GM12878 (cell line): Measurements from ENCODE around the gene TTLL12. TPM values are rescaled to one million over a fixed set of nuclear protein-coding genes. Genes with fewer than 3 reads are reported as not detected.

Source experiments
- ATAC-seq: fragments of 200-7000 bp; cut with Tn5 transposase; 3 replicates; pipeline ENCODE4 v1.9.1; 2020; ENCODE audit warnings: mild to moderate bottlenecking, moderate library complexity
- BruUV-seq: library from RNA; stranded (reverse); fragments of 400-500 nt; replicated peaks from 2 replicates; lab custom pipeline; 2021; lab: Mats Ljungman, UMichigan
- CTCF ChIA-PET: fragments of 300-600 bp; sonication (Branson Sonifier 250); formaldehyde crosslinking; extraction: SDS; loops from one replicate; lab custom pipeline; 2021; ENCODE audit warnings: inconsistent platforms; lab: Yijun Ruan, JAX
- POLR2A ChIA-PET: fragments of 350-600 bp; formaldehyde crosslinking; extraction: SDS; loops from one replicate; lab custom pipeline; 2021; ENCODE audit warnings: inconsistent platforms; lab: Charles Lee
- RAD21 ChIA-PET: fragments of 300-600 bp; sonication (Branson Sonifier 250); formaldehyde crosslinking; loops from one replicate; lab custom pipeline; 2023; ENCODE audit warnings: antibody characterized with exemption; ENCODE audit not compliant: unreplicated experiment; lab: Charles Lee
- SMC1A ChIA-PET: fragments of 300-600 bp; sonication (Branson Sonifier 250); formaldehyde crosslinking; loops from one replicate; lab custom pipeline; 2023; ENCODE audit not compliant: unreplicated experiment, uncharacterized antibody; lab: Charles Lee
- DNase-seq: peaks from one replicate; pipeline ENCODE4 v3.0.0-alpha.2; 2011; ENCODE audit warnings: low read depth, low spot score
- FAIRE-seq: peaks from 3 replicates; lab custom pipeline; 2011; peaks lifted over from hg19 to GRCh38; lab: Jason Lieb, UNC
- H2AFZ ChIP-seq: 2 replicates; pipeline ENCODE4 v1.6.0; 2011; ENCODE audit warnings: low read depth, low read length, control low read depth; ENCODE audit not compliant: control insufficient read depth
- H3K27ac ChIP-seq: 2 replicates; pipeline ENCODE4 v1.5.1; 2011; ENCODE audit warnings: control low read depth; ENCODE audit not compliant: control insufficient read depth, insufficient read depth
- H3K27me3 ChIP-seq, 2 experiments: replicated peaks in 1 of 2; 2 replicates each; pipeline versions ENCODE4 v1.6.0 to v1.6.1; 2011; ENCODE audit warnings: low read length in 1 of 2; ENCODE audit not compliant: control insufficient read depth in 2 of 2, insufficient read depth in 2 of 2
- H3K36me3 ChIP-seq, 2 experiments: 2 replicates each; pipeline ENCODE4 v1.5.1; 2011; ENCODE audit warnings: low read length in 1 of 2; ENCODE audit not compliant: control insufficient read depth in 2 of 2, insufficient read depth in 2 of 2
- H3K4me1 ChIP-seq: 2 replicates; pipeline ENCODE4 v1.6.1; 2011; ENCODE audit warnings: mild to moderate bottlenecking, low read length, moderate library complexity, mixed read lengths; ENCODE audit not compliant: control insufficient read depth, insufficient read depth
- H3K4me2 ChIP-seq: 2 replicates; pipeline ENCODE4 v1.6.0; 2011; ENCODE audit warnings: control low read depth; ENCODE audit not compliant: control insufficient read depth, insufficient read depth
- H3K4me3 ChIP-seq: fragments of 200-600 bp; sonication (generic); 2 replicates; pipeline ENCODE4 v1.5.1; 2016
- H3K79me2 ChIP-seq: 2 replicates; pipeline ENCODE4 v1.6.0; 2011; ENCODE audit warnings: low read length; ENCODE audit not compliant: control insufficient read depth, insufficient read depth
- H3K9ac ChIP-seq: 2 replicates; pipeline ENCODE4 v1.8.0; 2011; ENCODE audit warnings: low read length, control low read depth, mixed read lengths; ENCODE audit not compliant: control insufficient read depth, insufficient read depth
- H3K9me3 ChIP-seq: replicated peaks from 3 replicates; pipeline ENCODE4 v1.5.1; 2011; ENCODE audit warnings: mild to moderate bottlenecking, low read length; ENCODE audit not compliant: control insufficient read depth, insufficient read depth
- H4K20me1 ChIP-seq: 2 replicates; pipeline ENCODE4 v1.6.0; 2011; ENCODE audit not compliant: control insufficient read depth, insufficient read depth
- BMI1 ChIP-seq: fragments of 450-650 bp; IDR thresholded peaks from 2 replicates; pipeline ENCODE4 v1.6.1; 2016; ENCODE audit warnings: mild to moderate bottlenecking, moderate library complexity, borderline replicate concordance
- EGR1 ChIP-seq, 2 experiments: IDR thresholded peaks; 1 replicate in 1 of 2; 2 replicates in 1 of 2; pipeline ENCODE4 v1.6.1; 2011 to 2012; ENCODE audit warnings: low read depth in 2 of 2, low read length in 2 of 2, borderline replicate concordance in 1 of 2, mild to moderate bottlenecking in 1 of 2, moderate library complexity in 1 of 2
- GABPA ChIP-seq: IDR thresholded peaks from 2 replicates; pipeline ENCODE4 v1.6.1; 2014; ENCODE audit warnings: antibody characterized with exemption, low read depth, mild to moderate bottlenecking, inconsistent platforms
- HCFC1 ChIP-seq: fragments of 150-350 bp; IDR thresholded peaks from 2 replicates; pipeline ENCODE4 v1.6.1; 2014; ENCODE audit warnings: low read length
- HDAC6 ChIP-seq: fragments of 200-600 bp; sonication (generic); IDR thresholded peaks from one replicate; pipeline ENCODE4 v1.8.0; 2017; ENCODE audit warnings: antibody characterized with exemption; ENCODE audit not compliant: unreplicated experiment
- HSF1 ChIP-seq: fragments of 150-350 bp; IDR thresholded peaks from 2 replicates; pipeline ENCODE4 v1.6.1; 2014; ENCODE audit warnings: mild to moderate bottlenecking, low read depth, low read length
- LARP7 ChIP-seq: fragments of 450-650 bp; IDR thresholded peaks from 2 replicates; pipeline ENCODE4 v1.6.1; 2017; ENCODE audit warnings: mild to moderate bottlenecking
- MEF2B ChIP-seq: fragments of 450-650 bp; IDR thresholded peaks from 2 replicates; pipeline ENCODE4 v1.6.1; 2018; ENCODE audit warnings: mild to moderate bottlenecking, moderate library complexity; ENCODE audit not compliant: partially characterized antibody, poor library complexity, severe bottlenecking
- MXI1 ChIP-seq: fragments of 150-350 bp; IDR thresholded peaks from 2 replicates; pipeline ENCODE4 v1.6.1; 2011; ENCODE audit warnings: low read depth, mild to moderate bottlenecking, inconsistent platforms, low read length, improper control_type of control experiment
- MYC ChIP-seq: IDR thresholded peaks from 2 replicates; pipeline ENCODE4 v1.6.1; 2011; ENCODE audit warnings: mild to moderate bottlenecking, low read length, moderate library complexity, inconsistent platforms; ENCODE audit not compliant: insufficient read depth, insufficient replicate concordance, insufficient read length, severe bottlenecking
- NR2C1 ChIP-seq: fragments of 450-650 bp; IDR thresholded peaks from 2 replicates; pipeline ENCODE4 v1.6.1; 2017; ENCODE audit warnings: antibody characterized with exemption, mild to moderate bottlenecking, moderate library complexity
- NR2F1 ChIP-seq: fragments of 450-650 bp; conservative IDR thresholded peaks from 2 replicates; pipeline ENCODE4 v1.6.1; 2017; ENCODE audit warnings: mild to moderate bottlenecking
- PML ChIP-seq: IDR thresholded peaks from 2 replicates; pipeline ENCODE4 v1.6.1; 2012; ENCODE audit warnings: low read length, inconsistent platforms
- SREBF1 ChIP-seq: IDR thresholded peaks from 2 replicates; pipeline ENCODE4 v1.6.1; 2012; ENCODE audit warnings: mild to moderate bottlenecking, low read length
- TAF1 ChIP-seq: IDR thresholded peaks from 2 replicates; pipeline ENCODE4 v1.6.1; 2011; ENCODE audit warnings: mild to moderate bottlenecking, low read depth, low read length, borderline replicate concordance
- TARDBP ChIP-seq: IDR thresholded peaks from 2 replicates; pipeline ENCODE4 v1.6.1; 2016; ENCODE audit warnings: borderline replicate concordance
- TCF7 ChIP-seq: IDR thresholded peaks from 2 replicates; pipeline ENCODE4 v1.6.1; 2014; ENCODE audit warnings: antibody characterized with exemption, borderline replicate concordance
- YBX1 ChIP-seq: fragments of 450-650 bp; IDR thresholded peaks from 2 replicates; pipeline ENCODE4 v1.6.1; 2016; ENCODE audit warnings: antibody characterized with exemption
- YY1 ChIP-seq: IDR thresholded peaks from 2 replicates; pipeline ENCODE4 v1.6.1; 2011; ENCODE audit warnings: low read depth, mild to moderate bottlenecking, low read length
- ZBTB11 ChIP-seq: fragments of 450-650 bp; formaldehyde crosslinking; IDR thresholded peaks from 2 replicates; pipeline ENCODE4 v1.5.0; 2022; ENCODE audit warnings: mild to moderate bottlenecking, missing genetic modification characterization
- ZNF207 ChIP-seq: fragments of 450-650 bp; IDR thresholded peaks from 2 replicates; pipeline ENCODE4 v1.6.1; 2014; ENCODE audit warnings: antibody characterized with exemption, mild to moderate bottlenecking, borderline replicate concordance
- WGBS: methylation state at CpG from one replicate; pipeline ENCODE4 v1.1.6; 2016; ENCODE audit warnings: low lambda C conversion rate; ENCODE audit not compliant: insufficient replicate concordance, insufficient coverage; ENCODE audit errors: missing lambda C conversion rate; 5-methylcytosine and 5-hydroxymethylcytosine counted together
- in situ Hi-C: fragments of 300-500 bp; cut with MboI; formaldehyde crosslinking; loops from 9 replicates; pipeline ENCODE4 v1.14.3; 2018; ENCODE audit warnings: mixed read lengths
- intact Hi-C: fragments of 100-400 bp; cut with micrococcal nuclease; formaldehyde crosslinking; loops from one replicate; pipeline ENCODE4 v1.14.2; 2022; ENCODE audit not compliant: unreplicated experiment
- polyA plus RNA-seq, 11 experiments: library from polyadenylated mRNA; depleted of rRNA in 4 of 11; unstranded in 6 of 11; stranded (reverse) in 5 of 11; fragments of >200 nt; fragmentation: Nextera tagmentation in 4 of 11; fragmentation: Illumina TruSeq in 1 of 11; extraction: Ambion mirVana in 4 of 11; extraction: Trizol in 1 of 11; gene quantifications; 1 replicate in 1 of 11; 2 replicates in 10 of 11; pipeline versions ENCODE4 v1.2.1 to v1.2.3, GENCODE V29; 2011 to 2016; ENCODE audit warnings: inconsistent platforms in 2 of 11, missing spikeins in 2 of 11, low read depth in 1 of 11
- total RNA-seq, 4 experiments: library from RNA; depleted of rRNA in 3 of 4; stranded (reverse); fragments of >200 nt in 3 of 4; fragmentation: Illumina TruSeq in 1 of 4; extraction: Trizol in 1 of 4; gene quantifications; 2 replicates each; pipeline versions ENCODE4 v1.2.1 to v1.2.3, GENCODE V29; 2013 to 2021

The TTLL12 gene
- total and polyA plus RNA-seq, 10 of the 15 experiments (the other 5 are each of a cell fraction or from before 2014, with no cell fraction given), result 1.00 to 89.8 (median 38.5) TPM

DNA sequence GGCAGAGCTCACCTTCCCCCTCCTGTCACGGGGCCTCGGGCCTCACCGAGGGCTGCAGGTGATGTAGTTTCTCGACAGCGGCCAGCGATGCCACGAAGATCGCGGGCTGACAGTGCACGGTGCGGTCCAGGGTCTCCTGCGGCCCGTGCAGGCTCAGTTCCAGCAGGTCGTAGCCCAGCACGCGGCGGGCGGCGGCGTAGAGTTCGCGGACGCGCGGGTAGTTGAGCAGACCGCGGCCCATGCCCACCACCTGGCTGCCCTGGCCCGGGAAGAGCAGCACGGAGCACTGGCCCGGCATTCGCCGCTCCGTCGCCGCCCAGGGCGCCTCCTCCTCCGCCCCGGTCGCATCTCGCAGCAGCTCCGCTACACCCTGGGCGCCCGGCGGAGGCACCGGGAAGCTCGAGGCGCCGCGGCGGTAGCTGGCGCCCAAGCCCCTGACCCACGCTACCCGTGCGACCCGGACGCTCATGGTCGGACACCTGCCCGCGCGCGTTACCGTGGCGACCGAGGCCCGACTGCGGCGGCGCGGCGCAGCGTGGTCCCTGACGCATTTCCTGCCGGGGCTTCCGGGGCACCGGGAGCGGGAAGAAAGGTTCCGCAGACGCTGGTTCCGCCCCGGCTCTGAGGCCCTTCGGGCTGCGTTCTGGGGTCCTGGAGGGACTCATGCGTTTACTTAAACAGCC lies 43.9 kb downstream of the TTLL12 start, which contains the start of gene MCAT:
MCAT (minus strand) TSS at position 519 of the 683 bp plus-strand sequence; CDS start at position 469, 50 bp downstream.
- peak within 1 kb of the TSS; percentile 97 for H2AFZ ChIP-seq
- intact Hi-C loops (no loop called here), in situ Hi-C loops (no loop called here)
- ChIA-PET RAD21 (no interaction called here), SMC1A (no interaction called here), CTCF (interaction anchor here (0.7 to 0.8 kb wide), 2 partner anchors 35 to 522 kb away, joined by 3 to 4 read pairs; no protein-coding TSS in a partner anchor), POLR2A (no interaction called here)
- H3K27ac ChIP-seq, result peak within 1 kb of the TSS; percentile 70
- ATAC-seq, result peak; percentile 97
- H3K79me2 ChIP-seq, result peaks cover 7% of the 10 kb centered on the region
- FAIRE-seq, result peak; percentile 23
- DNase-seq, result peak; percentile 28
- H3K4me2 ChIP-seq, result peak within 1 kb of the TSS; percentile 99
- H4K20me1 ChIP-seq, result no peaks in the 10 kb centered on the region
- under 1% methylated on average over 77 of the region's 83 CpGs for WGBS
- TSS peak; percentile 83 for BruUV-seq
- no peaks in the 10 kb centered on the region for H3K27me3 ChIP-seq
- H3K9me3 ChIP-seq, result no peaks in the 10 kb centered on the region
- peak within 1 kb of the TSS; percentile 92 for H3K4me3 ChIP-seq
- H3K4me1 ChIP-seq, result peaks cover 13% of the 10 kb centered on the region
- peak within 1 kb of the TSS; percentile 75 for H3K9ac ChIP-seq
- H3K36me3 ChIP-seq, result peaks cover 0 to 1% of the 10 kb centered on the region in 2 experiments; a peak in 3 of 4 replicates
- TF ChIP-seq TCF7 (no peak), MYC (peak; percentile 89), BMI1 (peak; percentile 89), YY1 (peak; percentile 83), TAF1 (peak; percentile 73; the same call in 1 of the 2 replicates), YBX1 (no peak), GABPA (peak; percentile 94), NR2F1 (peak; percentile 77), NR2C1 (peak; percentile 90), ZNF207 (peak; percentile 86), ZBTB11 (peak; percentile 92), EGR1 (IDR thresholded peaks at IDR 0.05; ENCODE audit: borderline replicate concordance in 1 of 2, low read depth in 2 of 2, low read length in 2 of 2) (peak; percentile 60 to 88; a peak in 2 of 3 replicates), MEF2B (peak; percentile 22), HCFC1 (peak; percentile 79), HSF1 (0 out of 2 replicates have a peak, but pooled peaks have one; percentile 44), LARP7 (peak; percentile 94), SREBF1 (0 out of 2 replicates have a peak, but pooled peaks have one; percentile 43), PML (0 out of 2 replicates have a peak, but pooled peaks have one; percentile 30), TARDBP (0 out of 2 replicates have a peak, but pooled peaks have one; percentile 60), HDAC6 (no peak), MXI1 (peak; percentile 96)
